K562 (cell line): ENCODE results near the gene BCAS3. TPM values are rescaled to one million over a fixed set of nuclear protein-coding genes. Genes with fewer than 3 reads are reported as not detected.

Experiments
- ATAC-seq: fragments of 200-7000 bp; cut with Tn5 transposase; 3 replicates; pipeline ENCODE4 v1.9.1; 2020; ENCODE audit warnings: moderate library complexity
- BruUV-seq: library from RNA; stranded (reverse); fragments of 400-500 nt; replicated peaks from 2 replicates; lab custom pipeline; 2021; lab: Mats Ljungman, UMichigan
- CTCF ChIA-PET: fragments of 300-600 bp; formaldehyde crosslinking; extraction: SDS; loops from one replicate; lab custom pipeline; 2021; ENCODE audit warnings: low intra/inter-chr PET ratio; lab: Yijun Ruan, JAX
- POLR2A ChIA-PET: fragments of 300-600, 350-650 bp; sonication (Branson Sonifier 250); formaldehyde crosslinking; extraction: SDS; loops from one replicate; lab custom pipeline; 2021; ENCODE audit warnings: antibody characterized with exemption, inconsistent platforms; lab: Yijun Ruan, JAX
- DNase-seq, 4 experiments: peaks; one replicate each; pipeline versions ENCODE4 v3.0.0 to v3.0.0-alpha.2; 2011 to 2018; ENCODE audit warnings: low spot score in 3 of 4, mixed read lengths in 3 of 4; ENCODE audit errors: extremely low read depth in 1 of 4
- FAIRE-seq: peaks from 2 replicates; lab custom pipeline; 2011; peaks lifted over from hg19 to GRCh38; lab: Jason Lieb, UNC
- H2AFZ ChIP-seq: 2 replicates; pipeline ENCODE4 v1.6.0; 2011; ENCODE audit warnings: low read depth, low read length, control low read depth, inconsistent platforms
- H3K27ac ChIP-seq: fragments of 200-600 bp; 3 replicates; pipeline ENCODE4 v1.8.0; 2011; ENCODE audit warnings: low read depth, mild to moderate bottlenecking, control low read depth, inconsistent platforms, low read length, moderate library complexity, mixed read lengths; ENCODE audit errors: extremely low read depth
- H3K27me3 ChIP-seq, 2 experiments: fragments of 300-600 bp in 1 of 2; 2 replicates in 1 of 2; 3 replicates in 1 of 2; pipeline versions ENCODE4 v1.6.0 to v1.8.0; 2011; ENCODE audit warnings: inconsistent platforms in 2 of 2, low read length in 2 of 2, mild to moderate bottlenecking in 1 of 2, mixed read lengths in 1 of 2, moderate library complexity in 1 of 2; ENCODE audit not compliant: control insufficient read depth in 2 of 2, insufficient read depth in 2 of 2
- H3K36me3 ChIP-seq: fragments of 300-600 bp; 3 replicates; pipeline ENCODE4 v1.8.0; 2011; ENCODE audit warnings: mild to moderate bottlenecking, low read length, inconsistent platforms; ENCODE audit not compliant: control insufficient read depth, insufficient read depth
- H3K4me1 ChIP-seq, 2 experiments: fragments of 200-600 bp in 1 of 2; replicated peaks in 1 of 2; 2 replicates in 1 of 2; 3 replicates in 1 of 2; pipeline versions ENCODE4 v1.5.1 to v1.8.0; 2011; ENCODE audit warnings: inconsistent platforms in 2 of 2, low read length in 2 of 2, mild to moderate bottlenecking in 1 of 2, mixed read lengths in 1 of 2, moderate library complexity in 1 of 2; ENCODE audit not compliant: control insufficient read depth in 2 of 2, insufficient read depth in 2 of 2
- H3K4me2 ChIP-seq: 2 replicates; pipeline ENCODE4 v1.6.1; 2011; ENCODE audit warnings: low read length, control low read depth, inconsistent platforms, mixed read lengths; ENCODE audit not compliant: insufficient read depth
- H3K4me3 ChIP-seq: fragments of 200-600 bp; sonication (generic), shearing (Covaris generic); 2 replicates; pipeline ENCODE4 v1.5.1; 2016; ENCODE audit warnings: control low read depth, inconsistent platforms
- H3K79me2 ChIP-seq: fragments of 200-600 bp; 3 replicates; pipeline ENCODE4 v1.8.0; 2011; ENCODE audit warnings: low read length, inconsistent platforms; ENCODE audit not compliant: control insufficient read depth, insufficient read depth
- H3K9ac ChIP-seq, 2 experiments: 2 replicates each; pipeline versions ENCODE4 v1.6.0 to v1.6.1; 2011; ENCODE audit warnings: low read depth in 2 of 2, low read length in 2 of 2, control low read depth in 1 of 2, inconsistent platforms in 1 of 2, mild to moderate bottlenecking in 1 of 2, mixed read lengths in 1 of 2; ENCODE audit not compliant: insufficient read depth in 1 of 2
- H3K9me1 ChIP-seq: one replicate; pipeline ENCODE4 v1.6.0; 2011; ENCODE audit warnings: inconsistent platforms, mild to moderate bottlenecking, low read length, moderate library complexity; ENCODE audit not compliant: control insufficient read depth, insufficient read depth
- H3K9me3 ChIP-seq: replicated peaks from 2 replicates; pipeline ENCODE4 v1.5.1; 2011; ENCODE audit warnings: low read depth, low read length, inconsistent platforms; ENCODE audit not compliant: control insufficient read depth, insufficient read depth
- H4K20me1 ChIP-seq: replicated peaks from 2 replicates; pipeline ENCODE4 v1.6.1; 2011; ENCODE audit warnings: low read length, inconsistent platforms, mixed read lengths; ENCODE audit not compliant: control insufficient read depth, insufficient read depth
- CBX1 ChIP-seq: sonication (generic); IDR thresholded peaks from 2 replicates; pipeline ENCODE4 v1.6.1; 2016; ENCODE audit warnings: antibody characterized with exemption, low read depth, mild to moderate bottlenecking
- CREB1 ChIP-seq, 2 experiments: sonication (generic) in 1 of 2; formaldehyde crosslinking in 1 of 2; IDR thresholded peaks; 2 replicates each; pipeline versions ENCODE4 v1.6.1 to v1.8.0; 2012 to 2022; ENCODE audit warnings: inconsistent platforms in 1 of 2, mild to moderate bottlenecking in 1 of 2, missing genetic modification reagents in 1 of 2, moderate library complexity in 1 of 2
- CREBBP ChIP-seq: IDR thresholded peaks from one replicate; pipeline ENCODE4 v1.6.1; 2012; ENCODE audit warnings: low read depth, mild to moderate bottlenecking, control low read depth, inconsistent platforms, low read length
- ELF1 ChIP-seq: fragments of 200-800 bp; sonication (Bioruptor generic); IDR thresholded peaks from 2 replicates; pipeline ENCODE4 v1.6.1; 2016; ENCODE audit warnings: missing genetic modification characterization, missing compliant biosample characterization
- FOXP1 ChIP-seq: sonication (generic); formaldehyde crosslinking; IDR thresholded peaks from 2 replicates; pipeline ENCODE4 v1.8.0; 2022; ENCODE audit warnings: mild to moderate bottlenecking, missing genetic modification reagents
- KLF6 ChIP-seq: fragments of 250-450 bp; sonication (Bioruptor Pico); IDR thresholded peaks from 2 replicates; pipeline ENCODE4 v1.4.0; 2020; ENCODE audit warnings: mild to moderate bottlenecking, moderate library complexity, borderline replicate concordance
- MAZ ChIP-seq, 2 experiments: fragments of 450-650 bp in 1 of 2; sonication (generic) in 1 of 2; formaldehyde crosslinking; IDR thresholded peaks in 1 of 2; conservative IDR thresholded peaks in 1 of 2; 2 replicates each; pipeline versions ENCODE4 v1.4.0 to v1.5.0; 2020; ENCODE audit warnings: mild to moderate bottlenecking in 1 of 2, missing genetic modification reagents in 1 of 2
- MIER1 ChIP-seq: fragments of 450-650 bp; IDR thresholded peaks from 2 replicates; pipeline ENCODE4 v1.6.1; 2016; ENCODE audit warnings: antibody characterized with exemption, mild to moderate bottlenecking, low read depth
- PTBP1 ChIP-seq: fragments of 200-400 bp; formaldehyde crosslinking; IDR thresholded peaks from 2 replicates; pipeline ENCODE4 v1.6.1; 2017; ENCODE audit warnings: low read depth, low read length
- RFX1 ChIP-seq: fragments of 450-650 bp; IDR thresholded peaks from 2 replicates; pipeline ENCODE4 v1.6.1; 2016; ENCODE audit warnings: mild to moderate bottlenecking, moderate library complexity
- SP2 ChIP-seq: IDR thresholded peaks from 2 replicates; pipeline ENCODE4 v1.6.1; 2011; ENCODE audit warnings: mild to moderate bottlenecking, low read depth, low read length, moderate library complexity; ENCODE audit not compliant: poor library complexity, severe bottlenecking; ENCODE audit errors: extremely low read depth
- ZBTB7A ChIP-seq: IDR thresholded peaks from 2 replicates; pipeline ENCODE4 v1.6.1; 2011; ENCODE audit warnings: low read depth, mild to moderate bottlenecking, low read length, moderate library complexity, borderline replicate concordance; ENCODE audit not compliant: control insufficient read depth
- ZC3H11A ChIP-seq: IDR thresholded peaks from 2 replicates; pipeline ENCODE4 v1.6.1; 2012; ENCODE audit warnings: low read depth, low read length, improper control_type of control experiment
- ZNF408 ChIP-seq: fragments of 250-450 bp; sonication (Bioruptor Pico); IDR thresholded peaks from 2 replicates; pipeline ENCODE4 v1.4.0; 2020; ENCODE audit warnings: low read depth, mild to moderate bottlenecking, moderate library complexity
- ZNF766 ChIP-seq: fragments of 200-800 bp; sonication (Bioruptor generic); conservative IDR thresholded peaks from 2 replicates; pipeline ENCODE4 v1.6.1; 2016; ENCODE audit warnings: missing genetic modification characterization, missing compliant biosample characterization
- WGBS: fragments of 100-300 bp; shearing (Covaris generic); methylation state at CpG from one replicate; pipeline ENCODE4 v1.1.6; 2016; ENCODE audit warnings: low coverage, mixed read lengths; ENCODE audit not compliant: insufficient coverage; ENCODE audit errors: missing lambda C conversion rate; 5-methylcytosine and 5-hydroxymethylcytosine counted together
- in situ Hi-C: fragments of 300-500 bp; cut with MboI; formaldehyde crosslinking; loops from 4 replicates; pipeline ENCODE4 v1.15.0; 2018; ENCODE audit warnings: inconsistent platforms, mixed read lengths
- intact Hi-C: fragments of 100-400 bp; cut with micrococcal nuclease; formaldehyde crosslinking; loops from 2 replicates; pipeline ENCODE4 v1.14.2; 2022
- polyA plus RNA-seq, 8 experiments: library from polyadenylated mRNA; depleted of rRNA in 4 of 8; stranded (reverse) in 5 of 8; unstranded in 3 of 8; fragments of >200 nt; fragmentation: Nextera tagmentation in 2 of 8; fragmentation: Illumina TruSeq in 1 of 8; extraction: Ambion mirVana in 2 of 8; extraction: Trizol in 1 of 8; gene quantifications; 2 replicates each; pipeline versions ENCODE4 v1.2.1 to v1.2.3, GENCODE V29; 2011 to 2014; ENCODE audit warnings: inconsistent platforms in 1 of 8, missing spikeins in 1 of 8
- total RNA-seq, 7 experiments: library from RNA; depleted of rRNA in 6 of 7; stranded (reverse); fragments of >200 nt in 6 of 7; fragmentation: Illumina TruSeq in 2 of 7; extraction: Trizol in 2 of 7; gene quantifications; 2 replicates each; pipeline versions ENCODE4 v1.2.1 to v1.2.3, GENCODE V29; 2011 to 2021; ENCODE audit warnings: low replicate concordance in 1 of 7
- TF ChIP-seq, protein P1 (sequence below): fragments of 250-450 bp; sonication (Bioruptor Pico); IDR thresholded peaks from 2 replicates; pipeline ENCODE4 v1.4.0; 2020; ENCODE audit warnings: mild to moderate bottlenecking

The BCAS3 gene
- total and polyA plus RNA-seq, 9 of the 15 experiments (the other 6 are each of a cell fraction or from before 2014, with no cell fraction given): 1.9 to 5.5 (median 3.5) TPM

DNA sequence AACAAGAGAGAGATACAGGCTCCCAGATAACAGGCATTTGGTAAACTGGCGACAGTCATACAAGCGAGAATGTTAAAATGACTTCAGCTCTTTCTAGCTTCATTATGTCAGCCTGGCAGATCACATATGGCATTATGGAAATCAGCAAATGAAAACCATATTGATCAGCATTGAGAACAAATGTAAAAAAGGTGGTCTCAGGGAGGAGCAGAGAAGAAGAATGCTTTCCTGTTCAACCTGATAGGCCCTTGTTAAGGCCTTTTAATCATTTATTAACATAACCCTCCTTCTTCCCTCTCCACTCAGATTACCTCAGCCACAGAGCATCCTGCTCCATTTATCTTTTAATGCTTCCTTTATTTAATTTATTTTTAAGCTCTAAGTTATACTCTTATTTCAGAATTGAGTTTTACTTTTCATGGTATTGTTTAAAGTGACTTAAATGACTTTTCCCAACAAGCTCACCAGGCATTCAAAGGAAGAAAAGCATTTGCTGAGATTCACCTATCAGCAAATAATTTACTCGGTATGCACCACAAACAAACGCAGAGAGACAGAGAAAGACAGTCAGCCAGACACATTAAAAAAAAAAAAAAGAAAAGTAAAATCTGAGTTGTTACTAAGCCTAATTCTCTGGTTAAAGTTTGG, 478.1 kb downstream of the BCAS3 start:
- no peak for FAIRE-seq

More for the DNA sequence above, 478.1 kb downstream of the BCAS3 start:
- BruUV-seq: no TSS peak
- Histone ChIP-seq H3K4me1 (no peaks in the 10 kb centered on the region; a peak in 1 of 5 replicates), H3K27ac (no peak overlapping the region), H3K9me1 (no peaks in the 10 kb centered on the region), H3K9me3 (no peaks in the 10 kb centered on the region), H3K4me3 (no peak overlapping the region), H3K36me3 (no peaks in the 10 kb centered on the region), H3K9ac (no peak overlapping the region), H3K27me3 (peaks cover 0 to 2% of the 10 kb centered on the region in 2 experiments; a peak in 1 of 5 replicates), H4K20me1 (no peaks in the 10 kb centered on the region; the same call in 1 of the 2 replicates), H2AFZ (no peak overlapping the region), H3K4me2 (no peak overlapping the region), H3K79me2 (no peaks in the 10 kb centered on the region)
- DNase-seq (no peak), ATAC-seq (no peak)
- TF ChIP-seq PTBP1 (no peak), CBX1 (no peak), ZBTB7A (no peak), MAZ (CRISPR knock-in tag; conservative IDR thresholded peaks at IDR 0.05 in 1 of 2, IDR thresholded peaks at IDR 0.05 in 1 of 2) (no peak), FOXP1 (CRISPR knock-in tag) (no peak), ZNF766 (CRISPR knock-in tag) (no peak), CREB1 (IDR thresholded peaks at IDR 0.05) (no peak), CREB1 (CRISPR knock-in tag; IDR thresholded peaks at IDR 0.05) (no peak), SP2 (no peak), ZNF408 (CRISPR knock-in tag) (no peak), ZC3H11A (no peak), MIER1 (no peak), ELF1 (no peak), KLF6 (no peak), RFX1 (no peak), CREBBP (no peak)
- TF ChIP-seq, protein P1, sequence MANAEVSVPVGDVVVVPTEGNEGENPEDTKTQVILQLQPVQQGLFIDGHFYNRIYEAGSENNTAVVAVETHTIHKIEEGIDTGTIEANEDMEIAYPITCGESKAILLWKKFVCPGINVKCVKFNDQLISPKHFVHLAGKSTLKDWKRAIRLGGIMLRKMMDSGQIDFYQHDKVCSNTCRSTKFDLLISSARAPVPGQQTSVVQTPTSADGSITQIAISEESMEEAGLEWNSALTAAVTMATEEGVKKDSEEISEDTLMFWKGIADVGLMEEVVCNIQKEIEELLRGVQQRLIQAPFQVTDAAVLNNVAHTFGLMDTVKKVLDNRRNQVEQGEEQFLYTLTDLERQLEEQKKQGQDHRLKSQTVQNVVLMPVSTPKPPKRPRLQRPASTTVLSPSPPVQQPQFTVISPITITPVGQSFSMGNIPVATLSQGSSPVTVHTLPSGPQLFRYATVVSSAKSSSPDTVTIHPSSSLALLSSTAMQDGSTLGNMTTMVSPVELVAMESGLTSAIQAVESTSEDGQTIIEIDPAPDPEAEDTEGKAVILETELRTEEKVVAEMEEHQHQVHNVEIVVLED: no peak
- 9% methylated on average over 4 of the region's 4 CpGs for WGBS
- CTCF ChIA-PET: no interaction called here
- in situ Hi-C loops: no loop called here
- intact Hi-C loops: no loop called here
- POLR2A ChIA-PET: interaction anchor here (0.6 to 0.8 kb wide), 2 partner anchors 10 to 26 kb away, joined by 3 to 4 read pairs; no protein-coding TSS in a partner anchor
